HFF-Myc (cell line): ENCODE measurements around the gene IL17C.

Source experiments
- DNase-seq: peaks from one replicate; pipeline ENCODE4 v3.0.0-alpha.2; 2011; ENCODE audit warnings: low read depth; ENCODE audit errors: extremely low read depth
- H3K4me3 ChIP-seq: replicated peaks from 2 replicates; pipeline ENCODE4 v1.5.1; 2011; ENCODE audit warnings: low read depth, mild to moderate bottlenecking, control low read depth, low read length
- CTCF ChIP-seq: IDR thresholded peaks from 2 replicates; pipeline ENCODE4 v1.5.1; 2012; ENCODE audit warnings: mild to moderate bottlenecking, low read depth, low read length, control low read depth; ENCODE audit errors: missing control alignments

The IL17C gene

DNA sequence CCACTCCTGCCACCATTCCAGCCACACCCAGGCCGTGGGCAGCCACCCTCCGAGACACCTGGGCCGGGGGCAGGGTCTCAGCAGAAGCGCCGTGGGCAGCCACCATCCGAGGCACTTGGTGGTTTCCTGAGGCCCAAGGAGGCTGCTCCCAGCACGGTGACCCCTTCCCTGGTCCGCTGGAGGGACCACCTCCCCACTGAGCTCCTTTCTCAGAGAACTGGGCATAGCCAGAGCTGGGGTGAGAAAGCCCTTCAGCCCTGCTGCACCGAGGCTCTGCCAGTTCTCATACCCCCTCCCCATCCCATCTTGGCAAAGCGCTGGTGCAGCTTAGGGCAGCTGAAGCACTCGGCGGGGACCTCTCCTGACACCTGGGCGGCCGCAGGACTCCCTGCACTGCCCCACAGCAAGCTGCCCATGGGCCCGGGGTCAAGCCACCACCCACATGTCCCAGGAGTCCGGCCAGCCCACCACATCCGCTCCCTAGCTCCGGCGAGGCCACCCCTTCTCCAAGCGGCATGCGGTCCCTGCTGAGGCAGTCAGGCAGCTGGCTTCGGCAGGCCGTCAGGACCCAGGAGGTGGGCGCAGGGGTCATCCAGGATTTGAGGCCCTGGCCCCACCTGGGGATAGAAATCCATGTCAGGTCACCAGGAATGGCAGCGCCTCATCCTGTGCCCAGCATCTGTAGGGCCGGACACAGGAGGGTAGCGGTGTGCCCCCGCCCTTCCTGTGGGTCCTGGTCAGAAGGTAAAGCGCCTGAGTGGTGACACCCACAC is 13.8 kb downstream of the IL17C start:
- no peak for DNase-seq
- TF ChIP-seq CTCF, result no peak
- H3K4me3 ChIP-seq, result no peak overlapping the region

GRCh38 chr16:88652762-88653063 is 14.3 kb downstream of the IL17C start:
- no peak overlapping the region for H3K4me3 ChIP-seq
- DNase-seq, result no peak
- TF ChIP-seq CTCF, result no peak

GRCh38 chr16:88653101-88653500 is 14.7 kb downstream of the IL17C start:
- TF ChIP-seq CTCF, result no peak
- no peak for DNase-seq
- H3K4me3 ChIP-seq, result no peak overlapping the region

GRCh38 chr16:88653596-88654362 is 15.4 kb downstream of the IL17C start:
- TF ChIP-seq CTCF, result no peak

DNA sequence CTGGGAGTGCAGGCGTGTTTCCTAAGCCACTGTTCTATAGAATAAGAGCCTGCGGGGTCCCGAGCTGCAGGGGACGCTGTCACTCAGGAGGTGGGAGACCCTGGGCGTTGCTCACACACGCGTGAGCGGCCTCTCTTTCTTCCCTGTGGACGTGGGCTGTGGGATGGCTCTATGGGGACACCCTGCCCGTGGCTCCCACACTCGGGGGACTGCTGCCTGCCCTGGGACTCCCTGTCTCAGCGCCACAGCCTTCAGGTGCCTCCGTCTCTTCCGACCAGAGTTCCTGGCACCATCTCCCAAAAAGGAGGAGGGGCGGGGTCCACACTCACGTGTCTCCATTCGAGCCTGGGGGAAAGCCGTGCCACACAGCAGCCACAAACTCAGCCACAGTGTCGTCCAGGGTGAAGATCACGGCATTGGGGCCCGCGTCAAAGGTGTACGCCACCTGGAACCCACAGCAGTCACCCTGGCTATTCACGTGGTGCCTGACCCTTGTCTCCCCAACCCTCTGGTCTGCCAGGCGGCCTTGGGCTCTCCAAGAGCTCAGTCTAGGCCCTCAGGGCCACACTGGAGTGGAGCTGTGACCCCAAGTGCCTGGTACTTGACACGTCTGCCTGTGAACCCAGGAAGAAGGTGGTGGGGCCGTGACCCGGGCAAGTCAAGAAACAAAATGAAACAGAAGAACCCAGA is 16.1 kb downstream of the IL17C start:
- TF ChIP-seq CTCF, result no peak
- no peak overlapping the region for H3K4me3 ChIP-seq
- no peak for DNase-seq

More at GRCh38 chr16:88653596-88654362, 15.4 kb downstream of the IL17C start:
- no peak for DNase-seq
- H3K4me3 ChIP-seq, result no peak overlapping the region

DNA sequence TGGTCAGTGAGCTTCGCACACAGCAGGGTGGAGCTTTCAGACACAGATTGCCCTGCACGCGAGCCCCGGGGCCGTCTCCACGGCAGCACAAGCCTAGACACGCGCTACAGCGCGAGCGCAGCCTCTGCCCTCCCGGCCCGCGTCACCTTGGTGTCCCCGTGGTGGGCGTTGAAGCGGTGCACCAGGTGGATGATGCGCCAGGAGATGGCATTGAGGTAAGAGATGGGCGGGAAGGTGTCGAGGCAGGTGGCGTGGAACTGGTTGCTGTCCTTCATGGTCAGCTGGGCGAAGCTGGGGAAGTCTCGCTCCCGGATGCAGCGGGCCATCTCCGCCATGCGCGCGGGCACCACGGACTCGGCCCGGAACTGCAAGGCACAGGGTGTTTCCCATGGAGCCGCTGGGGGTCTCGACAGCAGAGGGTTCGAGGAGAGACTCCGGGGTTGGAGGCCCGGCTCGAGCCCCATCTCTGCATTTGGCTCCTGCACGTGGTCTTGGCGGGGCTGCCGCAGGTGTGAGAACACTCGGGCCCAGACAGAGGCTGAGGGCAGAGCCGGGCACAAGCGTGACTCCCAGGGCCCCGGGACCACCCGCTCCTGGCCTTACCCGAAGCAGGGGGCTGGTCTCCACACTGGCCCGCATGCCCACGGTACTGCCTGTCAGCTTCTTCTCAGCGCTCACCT is 16.8 kb downstream of the IL17C start:
- DNase-seq, result no peak
- no peak for TF ChIP-seq CTCF
- no peak overlapping the region for H3K4me3 ChIP-seq
